Stromal cell of bone marrow (primary cell): Measurements from ENCODE around the gene YIPF6.
"Not testable (repeated sequence)": the region's sequence is repeated elsewhere in the genome, so short reads cannot be mapped to it uniquely, and the experiment has no call there.

Experiments
- DNase-seq: peaks from one replicate; pipeline ENCODE4 v3.0.0-alpha.2; 2012; ENCODE audit warnings: low read depth

YIPF6 gene

GRCh38 chrX:68498508-68499379 lies at the start of gene YIPF6:
TSS of gene YIPF6 (plus strand) at chrX:68499051. CDS start at chrX:68499067, 16 bp downstream.
- DNase-seq, result peak; percentile 48

- no peak for DNase-seq
These were observed 47.1 kb upstream of the YIPF6 start for GRCh38 chrX:68451720-68452119.

- DNase-seq, result no peak
These were observed 44.2 kb upstream of the YIPF6 start for GRCh38 chrX:68454476-68455150.

GRCh38 chrX:68455151-68455510 lies 43.7 kb upstream of the YIPF6 start:
- DNase-seq, result no peak

- no peak for DNase-seq
These were observed 37.8 kb upstream of the YIPF6 start for GRCh38 chrX:68461093-68461492.

- no peak for DNase-seq
These were observed 37.3 kb upstream of the YIPF6 start for GRCh38 chrX:68461576-68461975.

- DNase-seq, result no peak
These were observed 36.7 kb upstream of the YIPF6 start for GRCh38 chrX:68462197-68462596.

GRCh38 chrX:68462653-68463052 lies 36.2 kb upstream of the YIPF6 start:
- DNase-seq, result no peak

- no peak for DNase-seq
These were observed 35.0 kb upstream of the YIPF6 start for GRCh38 chrX:68463880-68464279.

- DNase-seq, result no peak
These were observed 34.1 kb upstream of the YIPF6 start for GRCh38 chrX:68464796-68465195.

- no peak for DNase-seq
These were observed 17.9 kb upstream of the YIPF6 start for GRCh38 chrX:68480969-68481368.

- DNase-seq, result not testable (repeated sequence)
These were observed 12.7 kb upstream of the YIPF6 start for GRCh38 chrX:68486198-68486597.

- no peak for DNase-seq
These were observed 11.6 kb upstream of the YIPF6 start for GRCh38 chrX:68487254-68487653.

GRCh38 chrX:68487924-68488323 lies 10.9 kb upstream of the YIPF6 start:
- DNase-seq, result no peak

GRCh38 chrX:68488657-68489056 lies 10.2 kb upstream of the YIPF6 start:
- DNase-seq, result no peak

- no peak for DNase-seq
These were observed 8.2 kb upstream of the YIPF6 start for GRCh38 chrX:68490644-68491043.

GRCh38 chrX:68492583-68492982 lies 6.3 kb upstream of the YIPF6 start:
- DNase-seq, result no peak

- not testable (repeated sequence) for DNase-seq
These were observed 5.1 kb upstream of the YIPF6 start for GRCh38 chrX:68493776-68494175.

- no peak for DNase-seq
These were observed 775 bp upstream of the YIPF6 start for GRCh38 chrX:68498044-68498507.

GRCh38 chrX:68499543-68500504 lies 973 bp downstream of the YIPF6 start:
- no peak for DNase-seq

GRCh38 chrX:68503836-68504636 lies 5.2 kb downstream of the YIPF6 start:
- no peak for DNase-seq
